HepG2 (cell line): ENCODE measurements around the gene BLVRA. TPM values are rescaled to one million over a fixed set of nuclear protein-coding genes. Genes with fewer than 3 reads are reported as not detected.

Source experiments
- ISL2 ChIP-seq: sonication (generic); formaldehyde crosslinking; IDR thresholded peaks from 2 replicates; pipeline ENCODE4 v1.5.0; 2020; ENCODE audit warnings: missing genetic modification reagents
- REL ChIP-seq: sonication (generic); formaldehyde crosslinking; conservative IDR thresholded peaks from 2 replicates; pipeline ENCODE4 v1.8.0; 2022; ENCODE audit warnings: mild to moderate bottlenecking, missing genetic modification reagents, moderate library complexity
- SMAD3 ChIP-seq: sonication (generic); formaldehyde crosslinking; IDR thresholded peaks from 2 replicates; pipeline ENCODE4 v1.4.0; 2020; ENCODE audit warnings: missing genetic modification reagents
- U2AF1 ChIP-seq: fragments of 200-400 bp; formaldehyde crosslinking; optimal IDR thresholded peaks from 2 replicates; pipeline ENCODE3; 2017; ENCODE audit warnings: mild to moderate bottlenecking, low read depth, low read length
- ZEB1 ChIP-seq: IDR thresholded peaks from 2 replicates; pipeline ENCODE4 v1.6.1; 2012; ENCODE audit warnings: mild to moderate bottlenecking, low read depth, inconsistent platforms; ENCODE audit not compliant: insufficient replicate concordance
- ZNF251 ChIP-seq: sonication (generic); formaldehyde crosslinking; IDR thresholded peaks from 2 replicates; pipeline ENCODE4 v1.9.0; 2021; ENCODE audit warnings: mild to moderate bottlenecking, missing genetic modification reagents
- ZNF3 ChIP-seq: IDR thresholded peaks from 2 replicates; pipeline ENCODE4 v1.7.0; 2017; ENCODE audit warnings: inconsistent platforms
- ZNF589 ChIP-seq: sonication (generic); formaldehyde crosslinking; conservative IDR thresholded peaks from 2 replicates; pipeline ENCODE4 v1.8.0; 2022; ENCODE audit warnings: mild to moderate bottlenecking, moderate library complexity, missing genetic modification reagents
- ZNF619 ChIP-seq: sonication (generic); formaldehyde crosslinking; IDR thresholded peaks from 2 replicates; pipeline ENCODE4 v1.4.0; 2020; ENCODE audit warnings: mild to moderate bottlenecking, missing genetic modification reagents
- polyA plus RNA-seq, 8 experiments: library from polyadenylated mRNA; depleted of rRNA in 3 of 8; stranded (reverse) in 7 of 8; unstranded in 1 of 8; fragments of >200 nt; fragmentation: Illumina TruSeq in 4 of 8; extraction: Trizol in 4 of 8; gene quantifications; 2 replicates each; pipeline versions ENCODE4 v1.2.1 to v1.2.3, GENCODE V29; 2011 to 2016; ENCODE audit warnings: low read depth in 4 of 8, missing spikeins in 1 of 8, mixed read lengths in 1 of 8; ENCODE audit not compliant: insufficient read depth in 1 of 8
- total RNA-seq, 5 experiments: library from RNA; depleted of rRNA; stranded (reverse); fragments of >200 nt; fragmentation: Illumina TruSeq; extraction: Trizol; gene quantifications; 2 replicates each; pipeline ENCODE4 v1.2.3, GENCODE V29; 2016; ENCODE audit warnings: low read depth in 1 of 5
- TF ChIP-seq, protein P1 (sequence below): sonication (generic); formaldehyde crosslinking; IDR thresholded peaks from 2 replicates; pipeline ENCODE4 v1.4.0; 2020; ENCODE audit warnings: mild to moderate bottlenecking, missing genetic modification reagents
- TF ChIP-seq, protein P2 (sequence below): fragments of 450-650 bp; IDR thresholded peaks from 2 replicates; pipeline ENCODE4 v1.6.1; 2016
- TF ChIP-seq, protein P3 (sequence below): sonication (generic); formaldehyde crosslinking; IDR thresholded peaks from 2 replicates; pipeline ENCODE4 v1.4.0; 2020; ENCODE audit warnings: missing genetic modification reagents
- TF ChIP-seq, protein P4 (sequence below): sonication (generic); formaldehyde crosslinking; IDR thresholded peaks from 2 replicates; pipeline ENCODE4 v1.4.0; 2020; ENCODE audit warnings: mild to moderate bottlenecking, missing genetic modification reagents, borderline replicate concordance

The BLVRA gene
- total and polyA plus RNA-seq, 2 of the 13 experiments (the other 11 are each of a cell fraction or from before 2014, with no cell fraction given), result 39.2 to 64.2 TPM

DNA sequence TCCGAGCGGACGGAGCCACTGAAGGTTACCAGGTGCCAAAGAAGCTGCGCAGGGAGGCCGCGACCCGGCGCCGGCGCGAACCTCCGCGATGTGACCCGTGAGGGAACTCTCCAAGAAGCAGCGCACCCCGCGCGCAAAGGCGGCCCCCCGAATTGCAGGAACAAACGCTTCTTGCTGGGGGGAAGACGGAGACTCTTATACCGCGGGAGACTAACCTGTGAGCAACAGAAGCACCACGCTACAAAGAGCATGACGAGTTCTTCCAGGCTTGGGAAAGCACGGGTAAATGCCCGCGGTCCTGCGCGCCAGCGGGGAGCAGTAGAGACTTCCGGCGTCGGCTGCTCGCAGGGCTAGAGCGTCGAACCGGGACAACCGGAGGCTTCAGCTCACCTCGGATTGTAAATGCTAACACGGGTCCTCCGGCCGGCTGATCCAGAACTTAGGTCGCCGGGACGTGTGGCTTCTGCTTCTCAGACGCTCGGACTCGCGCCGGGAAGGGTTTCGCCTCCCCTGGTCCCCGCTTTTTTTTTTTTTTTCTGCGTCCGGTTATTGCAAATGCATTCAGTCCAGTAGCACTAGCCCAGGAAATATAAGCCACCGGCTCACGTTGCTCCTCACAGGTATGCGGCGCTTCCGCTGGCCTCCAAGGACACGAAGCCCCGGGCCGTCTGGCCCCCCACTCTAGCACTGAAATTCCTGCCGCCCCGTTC lies 29.1 kb upstream of the BLVRA start, which contains the start of gene COA1 (continued):
- TF ChIP-seq, protein P1, sequence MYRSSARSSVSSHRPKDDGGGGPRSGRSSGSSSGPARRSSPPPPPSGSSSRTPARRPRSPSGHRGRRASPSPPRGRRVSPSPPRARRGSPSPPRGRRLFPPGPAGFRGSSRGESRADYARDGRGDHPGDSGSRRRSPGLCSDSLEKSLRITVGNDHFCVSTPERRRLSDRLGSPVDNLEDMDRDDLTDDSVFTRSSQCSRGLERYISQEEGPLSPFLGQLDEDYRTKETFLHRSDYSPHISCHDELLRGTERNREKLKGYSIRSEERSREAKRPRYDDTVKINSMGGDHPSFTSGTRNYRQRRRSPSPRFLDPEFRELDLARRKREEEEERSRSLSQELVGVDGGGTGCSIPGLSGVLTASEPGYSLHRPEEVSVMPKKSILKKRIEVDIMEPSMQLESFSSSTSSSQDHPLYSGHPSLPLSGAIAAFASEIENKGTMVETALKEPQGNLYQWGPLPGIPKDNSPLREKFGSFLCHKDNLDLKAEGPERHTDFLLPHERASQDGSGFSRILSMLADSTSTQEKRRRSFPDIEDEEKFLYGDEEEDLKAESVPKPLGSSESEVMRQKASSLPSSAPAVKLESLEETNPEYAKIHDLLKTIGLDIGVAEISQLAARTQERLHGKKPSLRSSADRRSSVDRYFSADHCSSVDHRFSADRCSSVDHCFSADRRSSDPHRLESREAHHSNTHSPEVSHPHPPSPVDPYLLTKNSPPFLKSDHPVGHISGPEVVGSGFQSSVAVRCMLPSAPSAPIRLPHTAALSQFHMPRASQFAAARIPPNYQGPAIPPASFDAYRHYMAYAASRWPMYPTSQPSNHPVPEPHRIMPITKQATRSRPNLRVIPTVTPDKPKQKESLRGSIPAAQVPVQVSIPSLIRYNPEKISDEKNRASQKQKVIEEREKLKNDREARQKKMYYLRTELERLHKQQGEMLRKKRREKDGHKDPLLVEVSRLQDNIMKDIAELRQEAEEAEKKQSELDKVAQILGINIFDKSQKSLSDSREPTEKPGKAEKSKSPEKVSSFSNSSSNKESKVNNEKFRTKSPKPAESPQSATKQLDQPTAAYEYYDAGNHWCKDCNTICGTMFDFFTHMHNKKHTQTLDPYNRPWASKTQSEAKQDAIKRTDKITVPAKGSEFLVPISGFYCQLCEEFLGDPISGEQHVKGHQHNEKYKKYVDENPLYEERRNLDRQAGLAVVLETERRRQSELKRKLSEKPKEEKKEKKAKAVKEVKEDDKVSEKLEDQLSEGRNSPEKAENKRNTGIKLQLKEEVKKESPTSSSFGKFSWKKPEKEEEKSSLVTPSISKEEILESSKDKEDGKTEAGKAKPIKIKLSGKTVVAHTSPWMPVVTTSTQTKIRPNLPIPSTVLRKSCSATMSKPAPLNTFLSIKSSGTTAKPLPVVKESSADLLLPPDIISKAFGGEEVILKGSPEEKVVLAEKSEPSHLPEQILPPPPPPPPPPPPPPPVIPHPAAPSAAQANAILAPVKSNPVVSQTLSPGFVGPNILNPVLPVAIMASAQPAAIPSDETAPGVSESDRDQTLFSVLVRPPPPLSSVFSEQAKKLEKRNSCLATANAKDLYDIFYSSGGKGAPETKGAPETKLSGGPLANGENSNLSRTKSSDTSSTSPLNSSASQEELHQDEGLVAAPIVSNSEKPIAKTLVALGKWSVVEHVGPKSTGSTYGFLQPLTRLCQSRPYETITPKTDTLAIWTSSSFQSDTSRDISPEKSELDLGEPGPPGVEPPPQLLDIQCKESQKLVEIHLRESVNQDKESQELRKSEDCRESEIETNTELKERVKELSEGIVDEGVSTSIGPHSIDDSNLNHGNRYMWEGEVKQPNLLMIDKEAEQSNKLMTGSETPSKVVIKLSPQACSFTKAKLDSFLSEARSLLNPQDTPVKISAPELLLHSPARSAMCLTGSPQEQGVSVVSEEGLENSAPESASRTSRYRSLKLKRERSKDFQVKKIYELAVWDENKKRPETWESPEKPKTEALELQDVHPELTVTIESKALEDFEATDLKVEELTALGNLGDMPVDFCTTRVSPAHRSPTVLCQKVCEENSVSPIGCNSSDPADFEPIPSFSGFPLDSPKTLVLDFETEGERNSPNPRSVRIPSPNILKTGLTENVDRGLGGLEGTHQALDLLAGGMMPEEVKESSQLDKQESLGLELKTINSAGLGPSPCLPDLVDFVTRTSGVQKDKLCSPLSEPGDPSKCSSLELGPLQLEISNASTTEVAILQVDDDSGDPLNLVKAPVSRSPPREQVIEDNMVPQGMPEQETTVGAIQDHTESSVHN (CRISPR knock-in tag), result 0 out of 2 replicates have a peak, but pooled peaks have one; percentile 22
- TF ChIP-seq, protein P2, sequence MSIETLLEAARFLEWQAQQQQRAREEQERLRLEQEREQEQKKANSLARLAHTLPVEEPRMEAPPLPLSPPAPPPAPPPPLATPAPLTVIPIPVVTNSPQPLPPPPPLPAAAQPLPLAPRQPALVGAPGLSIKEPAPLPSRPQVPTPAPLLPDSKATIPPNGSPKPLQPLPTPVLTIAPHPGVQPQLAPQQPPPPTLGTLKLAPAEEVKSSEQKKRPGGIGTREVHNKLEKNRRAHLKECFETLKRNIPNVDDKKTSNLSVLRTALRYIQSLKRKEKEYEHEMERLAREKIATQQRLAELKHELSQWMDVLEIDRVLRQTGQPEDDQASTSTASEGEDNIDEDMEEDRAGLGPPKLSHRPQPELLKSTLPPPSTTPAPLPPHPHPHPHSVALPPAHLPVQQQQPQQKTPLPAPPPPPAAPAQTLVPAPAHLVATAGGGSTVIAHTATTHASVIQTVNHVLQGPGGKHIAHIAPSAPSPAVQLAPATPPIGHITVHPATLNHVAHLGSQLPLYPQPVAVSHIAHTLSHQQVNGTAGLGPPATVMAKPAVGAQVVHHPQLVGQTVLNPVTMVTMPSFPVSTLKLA, result no peak
- TF ChIP-seq ZNF3 (CRISPR knock-in tag) (no peak), ZNF589 (no peak), U2AF1 (peak; percentile 92), ISL2 (peak; percentile 55), ZNF619 (CRISPR knock-in tag) (no peak), ZEB1 (no peak), SMAD3 (CRISPR knock-in tag) (peak; percentile 83), ZNF251 (CRISPR knock-in tag) (no peak), REL (CRISPR knock-in tag) (0 out of 2 replicates have a peak, but pooled peaks have one; percentile 70)
- TF ChIP-seq, protein P3, sequence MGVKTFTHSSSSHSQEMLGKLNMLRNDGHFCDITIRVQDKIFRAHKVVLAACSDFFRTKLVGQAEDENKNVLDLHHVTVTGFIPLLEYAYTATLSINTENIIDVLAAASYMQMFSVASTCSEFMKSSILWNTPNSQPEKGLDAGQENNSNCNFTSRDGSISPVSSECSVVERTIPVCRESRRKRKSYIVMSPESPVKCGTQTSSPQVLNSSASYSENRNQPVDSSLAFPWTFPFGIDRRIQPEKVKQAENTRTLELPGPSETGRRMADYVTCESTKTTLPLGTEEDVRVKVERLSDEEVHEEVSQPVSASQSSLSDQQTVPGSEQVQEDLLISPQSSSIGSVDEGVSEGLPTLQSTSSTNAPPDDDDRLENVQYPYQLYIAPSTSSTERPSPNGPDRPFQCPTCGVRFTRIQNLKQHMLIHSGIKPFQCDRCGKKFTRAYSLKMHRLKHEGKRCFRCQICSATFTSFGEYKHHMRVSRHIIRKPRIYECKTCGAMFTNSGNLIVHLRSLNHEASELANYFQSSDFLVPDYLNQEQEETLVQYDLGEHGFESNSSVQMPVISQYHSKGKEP (CRISPR knock-in tag), result no peak
- TF ChIP-seq, protein P4, sequence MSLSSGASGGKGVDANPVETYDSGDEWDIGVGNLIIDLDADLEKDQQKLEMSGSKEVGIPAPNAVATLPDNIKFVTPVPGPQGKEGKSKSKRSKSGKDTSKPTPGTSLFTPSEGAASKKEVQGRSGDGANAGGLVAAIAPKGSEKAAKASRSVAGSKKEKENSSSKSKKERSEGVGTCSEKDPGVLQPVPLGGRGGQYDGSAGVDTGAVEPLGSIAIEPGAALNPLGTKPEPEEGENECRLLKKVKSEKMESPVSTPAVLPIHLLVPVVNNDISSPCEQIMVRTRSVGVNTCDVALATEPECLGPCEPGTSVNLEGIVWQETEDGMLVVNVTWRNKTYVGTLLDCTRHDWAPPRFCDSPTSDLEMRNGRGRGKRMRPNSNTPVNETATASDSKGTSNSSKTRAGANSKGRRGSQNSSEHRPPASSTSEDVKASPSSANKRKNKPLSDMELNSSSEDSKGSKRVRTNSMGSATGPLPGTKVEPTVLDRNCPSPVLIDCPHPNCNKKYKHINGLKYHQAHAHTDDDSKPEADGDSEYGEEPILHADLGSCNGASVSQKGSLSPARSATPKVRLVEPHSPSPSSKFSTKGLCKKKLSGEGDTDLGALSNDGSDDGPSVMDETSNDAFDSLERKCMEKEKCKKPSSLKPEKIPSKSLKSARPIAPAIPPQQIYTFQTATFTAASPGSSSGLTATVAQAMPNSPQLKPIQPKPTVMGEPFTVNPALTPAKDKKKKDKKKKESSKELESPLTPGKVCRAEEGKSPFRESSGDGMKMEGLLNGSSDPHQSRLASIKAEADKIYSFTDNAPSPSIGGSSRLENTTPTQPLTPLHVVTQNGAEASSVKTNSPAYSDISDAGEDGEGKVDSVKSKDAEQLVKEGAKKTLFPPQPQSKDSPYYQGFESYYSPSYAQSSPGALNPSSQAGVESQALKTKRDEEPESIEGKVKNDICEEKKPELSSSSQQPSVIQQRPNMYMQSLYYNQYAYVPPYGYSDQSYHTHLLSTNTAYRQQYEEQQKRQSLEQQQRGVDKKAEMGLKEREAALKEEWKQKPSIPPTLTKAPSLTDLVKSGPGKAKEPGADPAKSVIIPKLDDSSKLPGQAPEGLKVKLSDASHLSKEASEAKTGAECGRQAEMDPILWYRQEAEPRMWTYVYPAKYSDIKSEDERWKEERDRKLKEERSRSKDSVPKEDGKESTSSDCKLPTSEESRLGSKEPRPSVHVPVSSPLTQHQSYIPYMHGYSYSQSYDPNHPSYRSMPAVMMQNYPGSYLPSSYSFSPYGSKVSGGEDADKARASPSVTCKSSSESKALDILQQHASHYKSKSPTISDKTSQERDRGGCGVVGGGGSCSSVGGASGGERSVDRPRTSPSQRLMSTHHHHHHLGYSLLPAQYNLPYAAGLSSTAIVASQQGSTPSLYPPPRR (CRISPR knock-in tag), result peak; percentile 36
